GM08714 (cell line): ENCODE measurements around the gene CST3.
"Not testable (repeated sequence)": the region's sequence is repeated elsewhere in the genome, so short reads cannot be mapped to it uniquely, and the experiment has no call there.

Experiments used
- H3K4me3 ChIP-seq: fragments of 200-500 bp; sonication (Bioruptor generic); 2 replicates; pipeline ENCODE4 v1.5.1; 2014; ENCODE audit warnings: mild to moderate bottlenecking, low read length, inconsistent platforms
- ZNF274 ChIP-seq: IDR thresholded peaks from 2 replicates; pipeline ENCODE4 v1.6.1; 2012; ENCODE audit warnings: mild to moderate bottlenecking, low read depth, low read length

CST3 gene

GRCh38 chr20:23630392-23630849 lies 7.3 kb downstream of the CST3 start:
- no peak for TF ChIP-seq ZNF274
- H3K4me3 ChIP-seq = no peak overlapping the region

- no peak for TF ChIP-seq ZNF274
- H3K4me3 ChIP-seq = no peak overlapping the region
Measured at GRCh38 chr20:23629542-23630391, 8.0 kb downstream of the CST3 start.

- H3K4me3 ChIP-seq = no peak overlapping the region
- no peak for TF ChIP-seq ZNF274
Measured at GRCh38 chr20:23629017-23629541, 8.7 kb downstream of the CST3 start.

- H3K4me3 ChIP-seq = no peak overlapping the region
Measured at GRCh38 chr20:23628402-23629016, 9.2 kb downstream of the CST3 start.

GRCh38 chr20:23627501-23627900 lies 10.3 kb downstream of the CST3 start:
- no peak for TF ChIP-seq ZNF274
- no peak overlapping the region for H3K4me3 ChIP-seq

More at GRCh38 chr20:23628402-23629016, 9.2 kb downstream of the CST3 start:
- TF ChIP-seq ZNF274 = no peak

GRCh38 chr20:23626040-23626620 lies 11.6 kb downstream of the CST3 start:
- H3K4me3 ChIP-seq = no peak overlapping the region
- no peak for TF ChIP-seq ZNF274

GRCh38 chr20:23625236-23625964 lies 12.4 kb downstream of the CST3 start:
- no peak for TF ChIP-seq ZNF274
- no peak overlapping the region for H3K4me3 ChIP-seq

GRCh38 chr20:23624324-23624691 lies 13.4 kb downstream of the CST3 start:
- H3K4me3 ChIP-seq = no peak overlapping the region
- TF ChIP-seq ZNF274 = no peak

GRCh38 chr20:23623666-23624323 lies 14.0 kb downstream of the CST3 start:
- TF ChIP-seq ZNF274 = no peak

GRCh38 chr20:23622839-23623343 lies 14.9 kb downstream of the CST3 start:
- H3K4me3 ChIP-seq = no peak overlapping the region
- TF ChIP-seq ZNF274 = no peak

More at GRCh38 chr20:23623666-23624323, 14.0 kb downstream of the CST3 start:
- no peak overlapping the region for H3K4me3 ChIP-seq

GRCh38 chr20:23622401-23622800 lies 15.4 kb downstream of the CST3 start:
- H3K4me3 ChIP-seq = not testable (repeated sequence)

- not testable (repeated sequence) for H3K4me3 ChIP-seq
Measured at GRCh38 chr20:23620670-23621386, 16.9 kb downstream of the CST3 start.

- TF ChIP-seq ZNF274 = no peak
- no peak overlapping the region for H3K4me3 ChIP-seq
Measured at GRCh38 chr20:23614163-23614562, 23.6 kb downstream of the CST3 start.
